ENCODE data around the gene TNNT1.

DNA sequence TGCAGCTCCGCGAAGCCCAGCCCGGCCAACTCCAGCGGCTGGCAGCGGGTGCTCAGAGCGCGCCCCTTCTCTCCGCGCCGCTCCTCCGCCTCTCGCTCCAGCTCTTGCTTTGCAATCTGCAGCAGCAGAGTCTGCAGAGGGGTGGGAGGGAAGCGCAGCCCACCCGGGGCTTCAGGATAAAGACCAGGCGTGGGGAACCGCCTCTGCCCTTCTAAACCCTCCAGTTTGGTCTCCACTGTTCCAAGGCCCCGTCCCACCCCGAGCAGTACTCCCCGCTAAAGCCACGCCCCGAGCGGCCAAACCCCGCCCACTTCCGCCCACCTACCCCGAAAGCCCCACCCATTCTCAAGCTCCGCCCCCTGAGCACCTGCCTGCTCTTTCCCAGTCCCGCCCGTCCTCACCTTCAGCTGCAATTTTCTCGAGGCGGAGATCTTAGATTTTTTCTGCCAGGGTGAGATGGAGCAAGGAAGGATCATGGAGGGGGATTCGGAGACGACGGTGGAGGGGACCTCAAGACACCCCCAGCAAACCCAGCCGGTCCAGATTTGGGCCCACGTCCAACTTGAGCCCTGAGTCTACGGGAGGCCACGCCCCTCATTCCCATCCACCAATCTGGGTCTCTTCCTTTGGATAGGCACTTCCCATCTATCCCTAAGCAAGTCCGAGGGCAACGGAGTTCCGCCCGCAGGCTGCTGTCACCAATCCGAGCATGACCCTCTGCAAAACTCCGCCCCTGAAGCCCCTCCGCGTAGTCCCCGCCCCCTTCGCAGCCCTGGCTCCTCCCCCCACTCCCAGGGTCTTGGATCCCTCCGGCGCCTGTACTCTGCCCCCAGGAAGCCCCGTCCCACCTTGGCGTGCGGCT is 7.4 kb upstream of the TNNT1 start:
- TF ChIP-seq, protein P1, sequence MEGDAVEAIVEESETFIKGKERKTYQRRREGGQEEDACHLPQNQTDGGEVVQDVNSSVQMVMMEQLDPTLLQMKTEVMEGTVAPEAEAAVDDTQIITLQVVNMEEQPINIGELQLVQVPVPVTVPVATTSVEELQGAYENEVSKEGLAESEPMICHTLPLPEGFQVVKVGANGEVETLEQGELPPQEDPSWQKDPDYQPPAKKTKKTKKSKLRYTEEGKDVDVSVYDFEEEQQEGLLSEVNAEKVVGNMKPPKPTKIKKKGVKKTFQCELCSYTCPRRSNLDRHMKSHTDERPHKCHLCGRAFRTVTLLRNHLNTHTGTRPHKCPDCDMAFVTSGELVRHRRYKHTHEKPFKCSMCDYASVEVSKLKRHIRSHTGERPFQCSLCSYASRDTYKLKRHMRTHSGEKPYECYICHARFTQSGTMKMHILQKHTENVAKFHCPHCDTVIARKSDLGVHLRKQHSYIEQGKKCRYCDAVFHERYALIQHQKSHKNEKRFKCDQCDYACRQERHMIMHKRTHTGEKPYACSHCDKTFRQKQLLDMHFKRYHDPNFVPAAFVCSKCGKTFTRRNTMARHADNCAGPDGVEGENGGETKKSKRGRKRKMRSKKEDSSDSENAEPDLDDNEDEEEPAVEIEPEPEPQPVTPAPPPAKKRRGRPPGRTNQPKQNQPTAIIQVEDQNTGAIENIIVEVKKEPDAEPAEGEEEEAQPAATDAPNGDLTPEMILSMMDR (IDR thresholded peaks at IDR 0.05) = no peak
- TF ChIP-seq POLR2AphosphoS5 (IDR thresholded peaks at IDR 0.05) = no peak

Data from transverse colon (tissue), 4 donors.